ENCODE measurements around the gene ZSCAN5A. TPM values are rescaled to one million over a fixed set of nuclear protein-coding genes. Genes with fewer than 3 reads are reported as not detected.
"Not testable (repeated sequence)": the region's sequence is repeated elsewhere in the genome, so short reads cannot be mapped to it uniquely, and the experiment has no call there.

The ZSCAN5A gene
- polyA plus RNA-seq, 4 donors = 5.4 to 10.4 (median 7.5) TPM

DNA sequence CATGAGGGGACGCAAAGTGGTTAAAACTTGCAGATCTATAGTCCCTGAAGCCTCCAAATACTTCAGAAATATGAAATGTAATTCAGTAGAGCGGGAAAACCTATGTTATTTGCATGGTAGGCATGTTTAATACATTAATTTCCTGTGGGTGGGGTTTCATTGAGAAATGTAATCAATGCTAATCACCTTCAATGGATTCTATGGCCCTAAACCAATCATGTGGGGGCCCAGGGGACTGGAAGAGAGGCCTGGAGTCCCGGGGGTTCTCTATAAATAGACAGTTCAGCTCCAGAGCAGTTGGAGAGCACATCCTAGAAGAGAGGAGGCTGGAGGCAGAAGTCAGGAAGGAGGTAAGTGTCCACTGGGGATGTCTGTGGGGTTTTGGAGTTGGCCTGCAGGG lies 112.7 kb downstream of the ZSCAN5A start, which contains the start of gene ZSCAN5C:
ZSCAN5C (plus strand) TSS at position 301 of the 400 bp plus-strand sequence. CDS start 3,641 bp downstream, outside the sequence.
- H3K27me3 ChIP-seq (ENCODE audit: control insufficient read depth in 3 of 3, insufficient read depth in 3 of 3, low read length in 3 of 3) = no peaks in the 10 kb centered on the region
- FAIRE-seq = no peak
- 55 to 62% (median 57%) methylated on average over 3 of the region's 3 CpGs for WGBS, 3 donors

DNA sequence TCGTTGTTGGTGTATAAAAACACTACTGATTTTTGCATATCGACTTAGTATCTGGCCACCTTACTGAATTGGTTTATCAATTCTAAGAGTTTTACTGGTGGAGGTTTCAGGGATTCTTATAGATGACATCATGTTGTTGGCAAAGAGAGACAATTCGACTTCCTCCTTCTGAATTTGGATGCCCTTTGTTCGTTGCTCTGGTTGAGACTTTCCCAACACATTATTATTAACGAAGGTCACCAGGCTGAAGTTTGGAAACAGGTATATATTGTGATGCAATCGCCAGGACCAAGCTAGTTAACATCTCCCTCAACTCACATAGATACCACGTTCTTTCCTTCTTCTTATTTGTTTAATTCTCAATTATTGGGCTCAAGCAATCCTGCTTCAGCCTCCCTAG lies 115.0 kb downstream of the ZSCAN5A start:
- Histone ChIP-seq H3K4me1 (ENCODE audit: control insufficient read depth in 3 of 3, insufficient read depth in 2 of 3, low read depth in 1 of 3, low read length in 2 of 3) (no peaks in the 10 kb centered on the region), H3K27ac (ENCODE audit: low read depth in 1 of 3, low read length in 2 of 3) (no peak overlapping the region), H3K36me3 (ENCODE audit: control insufficient read depth in 3 of 3, insufficient read depth in 2 of 3, low read depth in 1 of 3, low read length in 3 of 3) (no peaks in the 10 kb centered on the region), H3K4me3 (ENCODE audit: low read depth in 1 of 3, low read length in 3 of 3) (no peak overlapping the region), H3K27me3 (ENCODE audit: control insufficient read depth in 3 of 3, insufficient read depth in 3 of 3, low read length in 3 of 3) (no peaks in the 10 kb centered on the region), H3K9me3 (ENCODE audit: control insufficient read depth in 2 of 2, insufficient read depth in 1 of 2, low read depth in 1 of 2, low read length in 1 of 2) (no peaks in the 10 kb centered on the region)
- DNase-seq (no peak), FAIRE-seq (no peak)
- WGBS, 3 donors = 44 to 70% (median 45%) methylated on average over 7 of the region's 7 CpGs

More for the DNA sequence above, 112.7 kb downstream of the ZSCAN5A start, which contains the start of gene ZSCAN5C:
- H3K36me3 ChIP-seq (ENCODE audit: control insufficient read depth in 3 of 3, insufficient read depth in 2 of 3, low read depth in 1 of 3, low read length in 3 of 3) = no peaks in the 10 kb centered on the region
- no peak for DNase-seq
- no peak within 1 kb of the TSS for H3K27ac ChIP-seq (ENCODE audit: low read depth in 1 of 3, low read length in 2 of 3)
- H3K4me1 ChIP-seq (ENCODE audit: control insufficient read depth in 3 of 3, insufficient read depth in 2 of 3, low read depth in 1 of 3, low read length in 2 of 3) = no peaks in the 10 kb centered on the region
- no peak within 1 kb of the TSS for H3K4me3 ChIP-seq (ENCODE audit: low read depth in 1 of 3, low read length in 3 of 3)
- H3K9me3 ChIP-seq (ENCODE audit: control insufficient read depth in 2 of 2, insufficient read depth in 1 of 2, low read depth in 1 of 2, low read length in 1 of 2) = no peaks in the 10 kb centered on the region

DNA sequence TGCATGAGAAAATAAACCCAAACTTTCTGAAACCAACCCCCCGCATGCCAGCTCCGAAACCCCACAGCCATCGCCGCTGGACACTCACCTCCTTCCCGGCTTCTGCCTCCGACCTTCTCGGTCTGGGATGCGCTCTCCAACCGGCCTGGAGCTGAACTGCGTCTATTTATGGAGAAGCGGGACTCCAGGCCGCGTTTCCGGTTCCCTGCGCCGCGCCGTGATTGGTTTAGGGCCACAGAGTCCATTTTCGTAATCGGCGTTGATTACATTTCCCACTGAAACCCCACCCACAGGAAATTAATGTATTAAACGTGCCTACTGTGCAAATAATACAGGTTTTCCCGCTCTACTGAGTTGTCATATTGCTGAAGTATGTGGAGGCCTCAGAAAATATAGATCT lies 117.0 kb downstream of the ZSCAN5A start, which contains the start of gene ZSCAN5B:
ZSCAN5B (minus strand) TSS at position 138 of the 400 bp plus-strand sequence. CDS start 4,731 bp downstream, outside the sequence.
- H3K27ac ChIP-seq (ENCODE audit: low read depth in 1 of 3, low read length in 2 of 3); H3K36me3 ChIP-seq (ENCODE audit: control insufficient read depth in 3 of 3, insufficient read depth in 2 of 3, low read depth in 1 of 3, low read length in 3 of 3); FAIRE-seq; DNase-seq; H3K9me3 ChIP-seq (ENCODE audit: control insufficient read depth in 2 of 2, insufficient read depth in 1 of 2, low read depth in 1 of 2, low read length in 1 of 2); H3K27me3 ChIP-seq (ENCODE audit: control insufficient read depth in 3 of 3, insufficient read depth in 3 of 3, low read length in 3 of 3); H3K4me1 ChIP-seq (ENCODE audit: control insufficient read depth in 3 of 3, insufficient read depth in 2 of 3, low read depth in 1 of 3, low read length in 2 of 3); H3K4me3 ChIP-seq (ENCODE audit: low read depth in 1 of 3, low read length in 3 of 3): not testable (repeated sequence)
- 88 to 92% (median 91%) methylated on average over 22 to 23 of the region's 23 CpGs for WGBS, 3 donors

DNA sequence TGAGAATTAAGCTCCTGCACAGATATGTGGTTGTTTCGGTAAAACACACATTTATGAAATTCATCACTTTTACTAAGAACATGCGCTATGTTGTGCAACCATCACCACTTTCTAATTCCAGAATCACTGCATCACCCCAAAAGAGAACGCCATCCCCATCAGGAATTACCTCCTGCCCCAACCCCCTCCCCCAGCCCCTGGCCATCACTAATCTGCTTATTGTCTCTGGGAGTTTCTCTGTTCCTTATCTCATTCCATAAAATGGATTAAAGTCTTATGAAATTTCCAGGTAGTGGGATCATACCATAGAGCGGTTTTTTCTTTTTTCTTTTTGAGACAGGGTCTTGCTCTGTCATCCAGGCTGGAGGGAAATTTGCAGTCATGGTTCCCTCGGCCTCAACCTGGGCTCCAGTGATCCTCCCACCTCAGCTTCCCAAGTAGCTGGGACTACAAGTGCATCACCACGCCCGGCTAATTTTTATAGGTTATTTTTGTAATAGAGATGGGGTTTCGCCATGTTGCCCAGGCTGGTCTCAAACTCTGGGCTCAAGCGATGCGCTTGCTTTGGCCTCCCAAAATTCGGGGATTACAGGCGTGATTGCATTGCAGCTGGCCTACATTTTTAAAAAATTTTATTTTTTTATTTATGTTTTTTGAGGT lies 120.5 kb downstream of the ZSCAN5A start:
- H3K27ac ChIP-seq (ENCODE audit: low read depth in 1 of 3, low read length in 2 of 3) = no peak overlapping the region
- WGBS, 3 donors = 84 to 90% (median 86%) methylated on average over 12 of the region's 12 CpGs
- FAIRE-seq (no peak), DNase-seq (no peak)
- H3K4me3 ChIP-seq (ENCODE audit: low read depth in 1 of 3, low read length in 3 of 3) = no peak overlapping the region
- H3K4me1 ChIP-seq (ENCODE audit: control insufficient read depth in 3 of 3, insufficient read depth in 2 of 3, low read depth in 1 of 3, low read length in 2 of 3) = no peaks in the 10 kb centered on the region
- no peaks in the 10 kb centered on the region for H3K36me3 ChIP-seq (ENCODE audit: control insufficient read depth in 3 of 3, insufficient read depth in 2 of 3, low read depth in 1 of 3, low read length in 3 of 3)
- H3K9me3 ChIP-seq (ENCODE audit: control insufficient read depth in 2 of 2, insufficient read depth in 1 of 2, low read depth in 1 of 2, low read length in 1 of 2) = no peaks in the 10 kb centered on the region
- H3K27me3 ChIP-seq (ENCODE audit: control insufficient read depth in 3 of 3, insufficient read depth in 3 of 3, low read length in 3 of 3) = no peaks in the 10 kb centered on the region

DNA sequence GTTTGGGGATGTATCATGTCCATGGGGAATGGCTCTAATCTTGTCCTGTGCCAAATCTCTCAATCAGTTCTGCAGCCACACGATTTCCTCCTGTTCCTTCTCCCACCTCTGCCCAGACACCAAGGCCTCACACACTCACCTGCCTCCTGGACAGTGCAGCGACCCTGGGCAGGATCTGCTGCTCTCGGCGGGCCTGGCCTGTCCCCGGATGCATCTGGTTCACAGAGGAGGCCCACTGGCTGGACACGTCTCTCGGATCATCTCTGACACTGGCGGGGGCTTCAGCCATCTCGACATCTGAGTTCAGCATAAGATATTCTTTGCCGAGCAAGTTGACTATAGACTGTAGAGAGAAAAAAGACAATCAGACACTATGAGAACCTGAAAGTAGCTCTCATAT lies 122.9 kb downstream of the ZSCAN5A start:
- FAIRE-seq (no peak), DNase-seq (no peak)
- H3K27ac ChIP-seq (ENCODE audit: low read depth in 1 of 3, low read length in 2 of 3) = no peak overlapping the region
- H3K4me1 ChIP-seq (ENCODE audit: control insufficient read depth in 3 of 3, insufficient read depth in 2 of 3, low read depth in 1 of 3, low read length in 2 of 3) = no peaks in the 10 kb centered on the region
- no peak overlapping the region for H3K4me3 ChIP-seq (ENCODE audit: low read depth in 1 of 3, low read length in 3 of 3)
- no peaks in the 10 kb centered on the region for H3K36me3 ChIP-seq (ENCODE audit: control insufficient read depth in 3 of 3, insufficient read depth in 2 of 3, low read depth in 1 of 3, low read length in 3 of 3)
- WGBS, 3 donors = 81 to 84% (median 81%) methylated on average over 10 of the region's 10 CpGs
- H3K27me3 ChIP-seq (ENCODE audit: control insufficient read depth in 3 of 3, insufficient read depth in 3 of 3, low read length in 3 of 3) = no peaks in the 10 kb centered on the region
- H3K9me3 ChIP-seq (ENCODE audit: control insufficient read depth in 2 of 2, insufficient read depth in 1 of 2, low read depth in 1 of 2, low read length in 1 of 2) = no peaks in the 10 kb centered on the region

DNA sequence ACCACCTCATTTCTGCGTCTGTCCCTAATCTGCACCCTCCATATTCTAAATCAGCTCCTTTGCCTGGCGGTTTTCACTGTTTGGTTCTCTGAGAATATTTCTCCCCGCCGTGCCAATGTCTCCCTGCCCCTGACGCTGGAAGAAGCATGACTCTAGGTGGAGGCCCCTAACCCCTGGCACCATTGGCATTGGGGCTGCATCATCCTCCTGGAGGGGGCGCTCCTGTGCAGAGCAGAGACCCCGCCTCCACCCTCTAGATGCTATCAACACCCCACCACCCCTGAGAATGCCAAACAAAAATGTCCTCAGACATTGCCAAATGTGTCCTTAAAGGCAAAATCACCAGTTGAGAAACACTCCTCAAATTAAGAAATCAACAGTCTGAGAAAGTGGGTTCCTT lies 123.5 kb downstream of the ZSCAN5A start:
- no peaks in the 10 kb centered on the region for H3K9me3 ChIP-seq (ENCODE audit: control insufficient read depth in 2 of 2, insufficient read depth in 1 of 2, low read depth in 1 of 2, low read length in 1 of 2)
- no peaks in the 10 kb centered on the region for H3K36me3 ChIP-seq (ENCODE audit: control insufficient read depth in 3 of 3, insufficient read depth in 2 of 3, low read depth in 1 of 3, low read length in 3 of 3)
- no peak for DNase-seq
- H3K4me3 ChIP-seq (ENCODE audit: low read depth in 1 of 3, low read length in 3 of 3) = no peak overlapping the region
- no peak overlapping the region for H3K27ac ChIP-seq (ENCODE audit: low read depth in 1 of 3, low read length in 2 of 3)
- FAIRE-seq = no peak
- no peaks in the 10 kb centered on the region for H3K27me3 ChIP-seq (ENCODE audit: control insufficient read depth in 3 of 3, insufficient read depth in 3 of 3, low read length in 3 of 3)
- no peaks in the 10 kb centered on the region for H3K4me1 ChIP-seq (ENCODE audit: control insufficient read depth in 3 of 3, insufficient read depth in 2 of 3, low read depth in 1 of 3, low read length in 2 of 3)
- 75 to 79% (median 77%) methylated on average over 7 of the region's 7 CpGs for WGBS, 3 donors

DNA sequence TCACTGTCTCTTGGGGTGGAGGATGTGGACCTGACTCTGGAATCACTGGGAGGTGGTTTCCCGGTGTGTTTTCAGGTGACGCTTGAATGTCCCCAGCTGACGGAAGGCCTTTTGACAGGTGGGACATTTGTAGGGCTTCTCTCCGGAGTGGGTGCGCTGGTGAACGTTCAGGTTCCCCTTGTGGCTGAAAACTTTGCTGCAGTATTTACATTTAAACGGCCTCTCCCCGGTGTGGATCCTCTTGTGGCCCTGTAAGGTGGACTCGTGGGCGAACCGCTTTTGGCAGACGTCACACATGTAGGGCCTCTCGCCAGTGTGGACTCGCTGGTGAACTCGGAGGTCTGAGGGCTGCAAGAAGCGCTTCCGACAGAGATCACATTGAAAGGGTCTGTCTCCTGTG lies 124.9 kb downstream of the ZSCAN5A start:
- Histone ChIP-seq H3K27me3 (ENCODE audit: control insufficient read depth in 3 of 3, insufficient read depth in 3 of 3, low read length in 3 of 3) (no peaks in the 10 kb centered on the region), H3K27ac (ENCODE audit: low read depth in 1 of 3, low read length in 2 of 3) (no peak overlapping the region), H3K36me3 (ENCODE audit: control insufficient read depth in 3 of 3, insufficient read depth in 2 of 3, low read depth in 1 of 3, low read length in 3 of 3) (no peaks in the 10 kb centered on the region), H3K9me3 (ENCODE audit: control insufficient read depth in 2 of 2, insufficient read depth in 1 of 2, low read depth in 1 of 2, low read length in 1 of 2) (no peaks in the 10 kb centered on the region), H3K4me3 (ENCODE audit: low read depth in 1 of 3, low read length in 3 of 3) (no peak overlapping the region), H3K4me1 (ENCODE audit: control insufficient read depth in 3 of 3, insufficient read depth in 2 of 3, low read depth in 1 of 3, low read length in 2 of 3) (no peaks in the 10 kb centered on the region)
- WGBS, 3 donors = 72 to 79% (median 79%) methylated on average over 16 to 17 of the region's 17 CpGs
- peak in 1 of 2 donors; percentile 2 for DNase-seq
- no peak for FAIRE-seq

DNA sequence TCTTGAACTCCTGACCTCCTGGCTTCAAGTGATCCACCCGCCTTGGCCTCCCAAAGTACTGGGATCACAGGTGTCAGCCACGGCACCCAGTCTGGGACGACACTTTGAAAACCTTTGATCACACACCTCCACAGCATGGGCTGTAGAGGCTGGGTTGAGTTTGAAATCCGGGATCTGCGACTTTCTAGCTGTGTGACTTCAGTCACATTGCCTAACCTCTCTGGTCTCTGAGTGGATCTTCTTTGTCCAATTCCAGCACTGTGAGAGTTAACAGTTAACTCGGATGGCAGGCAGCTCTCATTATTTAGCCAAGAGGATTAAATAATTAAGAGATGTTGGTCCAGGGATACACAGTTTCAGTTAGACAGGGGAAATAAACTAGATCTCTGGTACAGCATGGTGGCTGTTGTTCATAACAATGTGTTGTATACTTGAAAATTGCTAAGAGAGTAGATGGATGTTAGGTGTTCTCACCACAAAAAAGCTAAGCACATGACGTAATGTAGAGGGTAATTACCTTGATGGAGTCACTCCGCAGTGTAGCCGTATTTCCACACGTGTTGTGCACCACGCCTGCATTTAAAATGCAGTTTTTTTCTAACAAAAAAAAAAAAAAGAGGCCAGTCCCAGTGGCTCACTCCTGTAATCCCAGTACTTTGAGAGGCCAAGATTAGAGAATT lies 136.9 kb downstream of the ZSCAN5A start:
- WGBS, 3 donors = 34 to 57% (median 48%) methylated on average over 11 of the region's 11 CpGs
- FAIRE-seq = no peak
- no peaks in the 10 kb centered on the region for H3K4me1 ChIP-seq (ENCODE audit: control insufficient read depth in 3 of 3, insufficient read depth in 2 of 3, low read depth in 1 of 3, low read length in 2 of 3)

More for the DNA sequence above, 136.9 kb downstream of the ZSCAN5A start:
- Histone ChIP-seq H3K36me3 (ENCODE audit: control insufficient read depth in 3 of 3, insufficient read depth in 2 of 3, low read depth in 1 of 3, low read length in 3 of 3) (no peaks in the 10 kb centered on the region), H3K9me3 (ENCODE audit: control insufficient read depth in 2 of 2, insufficient read depth in 1 of 2, low read depth in 1 of 2, low read length in 1 of 2) (no peaks in the 10 kb centered on the region), H3K4me3 (ENCODE audit: low read depth in 1 of 3, low read length in 3 of 3) (no peak overlapping the region), H3K27ac (ENCODE audit: low read depth in 1 of 3, low read length in 2 of 3) (no peak overlapping the region), H3K27me3 (ENCODE audit: control insufficient read depth in 3 of 3, insufficient read depth in 3 of 3, low read length in 3 of 3) (peaks cover 0 to 7% (median 4%) of the 10 kb centered on the region in 3 donors)
- no peak for DNase-seq
